Caco-2 (cell line): ENCODE data around the gene MAVS. TPM values are rescaled to one million over a fixed set of nuclear protein-coding genes. Genes with fewer than 3 reads are reported as not detected.
"Not testable (repeated sequence)": the region's sequence is repeated elsewhere in the genome, so short reads cannot be mapped to it uniquely, and the experiment has no call there.

Experiments
- BruUV-seq: library from RNA; stranded (reverse); fragments of 400-500 nt; replicated peaks from 2 replicates; lab custom pipeline; 2021; lab: Mats Ljungman, UMichigan
- CTCF ChIA-PET: fragments of 300-600 bp; sonication (Branson Sonifier 250); formaldehyde crosslinking; loops from one replicate; lab custom pipeline; 2022; ENCODE audit warnings: antibody characterized with exemption; lab: Charles Lee
- POLR2A ChIA-PET: fragments of 300-600 bp; sonication (Branson Sonifier 250); formaldehyde crosslinking; loops from one replicate; lab custom pipeline; 2022; ENCODE audit warnings: antibody characterized with exemption; lab: Charles Lee
- DNase-seq, 2 experiments: peaks; one replicate each; pipeline versions ENCODE4 v3.0.0 to v3.0.0-alpha.2; 2020 to 2022
- H3K27me3 ChIP-seq: replicated peaks from 2 replicates; pipeline ENCODE4 v1.6.0; 2011; ENCODE audit warnings: low read length; ENCODE audit not compliant: control insufficient read depth, insufficient read depth
- H3K36me3 ChIP-seq: 2 replicates; pipeline ENCODE4 v1.5.1; 2011; ENCODE audit warnings: low read length; ENCODE audit not compliant: control insufficient read depth, insufficient read depth
- H3K4me1 ChIP-seq: fragments of 250-450 bp; sonication (Bioruptor Pico); 2 replicates; pipeline ENCODE4 v1.5.1; 2020; ENCODE audit warnings: mild to moderate bottlenecking
- H3K4me3 ChIP-seq: 2 replicates; pipeline ENCODE4 v1.5.1; 2011; ENCODE audit warnings: low read depth, mild to moderate bottlenecking, control low read depth, low read length
- H3K9me3 ChIP-seq: fragments of 250-450 bp; sonication (Bioruptor Pico); 2 replicates; pipeline ENCODE4 v1.5.1; 2020; ENCODE audit warnings: mild to moderate bottlenecking, moderate library complexity
- H3K27ac Mint-ChIP-seq: one replicate; pipeline ENCODE4 v1.8.0; 2022; ENCODE audit warnings: mixed read lengths; ENCODE audit not compliant: unreplicated experiment
- H3K27me3 Mint-ChIP-seq: one replicate; pipeline ENCODE4 v1.8.0; 2022; ENCODE audit warnings: mixed read lengths; ENCODE audit not compliant: insufficient read depth, unreplicated experiment
- H3K36me3 Mint-ChIP-seq: one replicate; pipeline ENCODE4 v1.8.0; 2022; ENCODE audit warnings: mild to moderate bottlenecking, mixed read lengths; ENCODE audit not compliant: insufficient read depth, unreplicated experiment
- H3K4me1 Mint-ChIP-seq: one replicate; pipeline ENCODE4 v1.8.0; 2022; ENCODE audit warnings: low read depth, mixed read lengths; ENCODE audit not compliant: unreplicated experiment
- H3K4me3 Mint-ChIP-seq: one replicate; pipeline ENCODE4 v1.8.0; 2022; ENCODE audit warnings: mild to moderate bottlenecking, moderate library complexity, mixed read lengths; ENCODE audit not compliant: unreplicated experiment
- H3K9me3 Mint-ChIP-seq: one replicate; pipeline ENCODE4 v1.8.0; 2022; ENCODE audit warnings: mixed read lengths; ENCODE audit not compliant: unreplicated experiment
- CTCF ChIP-seq, 2 experiments: fragments of 200-600 bp in 1 of 2; IDR thresholded peaks; 1 replicate in 1 of 2; 2 replicates in 1 of 2; pipeline versions ENCODE4 v1.5.1 to v1.8.0; 2011 to 2022; ENCODE audit warnings: antibody characterized with exemption in 1 of 2, control low read depth in 1 of 2, inconsistent platforms in 1 of 2, low read depth in 1 of 2, low read length in 1 of 2, mild to moderate bottlenecking in 1 of 2, moderate library complexity in 1 of 2; ENCODE audit not compliant: insufficient read depth in 1 of 2, severe bottlenecking in 1 of 2, unreplicated experiment in 1 of 2
- intact Hi-C: fragments of 100-400 bp; cut with micrococcal nuclease; formaldehyde crosslinking; loops from one replicate; pipeline ENCODE4 v1.10.0; 2022; ENCODE audit not compliant: unreplicated experiment
- total RNA-seq: library from RNA; stranded (reverse); gene quantifications from 2 replicates; pipeline ENCODE4 v1.2.3, GENCODE V29; 2022

Gene MAVS
- total RNA-seq, 1 experiment from 2014 or later: 56.4 TPM

GRCh38 chr20:3904857-3905256 lies 58.2 kb downstream of the MAVS start:
- Mint-ChIP-seq H3K36me3 (peaks cover 43% of the 10 kb centered on the region), H3K9me3 (no peaks in the 10 kb centered on the region)
- BruUV-seq: no TSS peak

GRCh38 chr20:3906744-3907721 lies 60.4 kb downstream of the MAVS start:
- CTCF ChIA-PET: interaction anchor here (0.6 kb wide), 1 partner anchor 147 kb away, joined by 3 read pairs; no protein-coding TSS in a partner anchor
- peak in 1 of 2 experiments; percentile 12 for DNase-seq
- H3K27ac Mint-ChIP-seq, H3K27me3 Mint-ChIP-seq, H3K4me1 ChIP-seq, intact Hi-C loops, H3K27me3 ChIP-seq, H3K36me3 ChIP-seq, H3K4me1 Mint-ChIP-seq, H3K9me3 Mint-ChIP-seq, BruUV-seq, H3K9me3 ChIP-seq, H3K4me3 ChIP-seq, H3K4me3 Mint-ChIP-seq: not testable (repeated sequence)
- peaks cover 61% of the 10 kb centered on the region for H3K36me3 Mint-ChIP-seq
- POLR2A ChIA-PET: interaction anchor here (0.6 kb wide), 2 partner anchors 63 to 86 kb away, joined by 4 read pairs; no protein-coding TSS in a partner anchor

More at GRCh38 chr20:3904857-3905256, 58.2 kb downstream of the MAVS start:
- ChIA-PET POLR2A (no interaction called here), CTCF (no interaction called here)
- no peak for DNase-seq
- H3K4me1 Mint-ChIP-seq: peaks cover 18% of the 10 kb centered on the region
- peak overlapping the region; percentile 50 for H3K27ac Mint-ChIP-seq
- intact Hi-C loops: no loop called here
- no peaks in the 10 kb centered on the region; the same call in 1 of the 2 replicates for H3K36me3 ChIP-seq
- no peaks in the 10 kb centered on the region for H3K9me3 ChIP-seq
- H3K4me3 ChIP-seq: no peak overlapping the region
- no peak overlapping the region for H3K4me3 Mint-ChIP-seq
- TF ChIP-seq CTCF (IDR thresholded peaks at IDR 0.05; ENCODE audit: insufficient read depth in 1 of 2, low read depth in 1 of 2, low read length in 1 of 2, severe bottlenecking in 1 of 2, unreplicated experiment in 1 of 2): no peak
- H3K27me3 ChIP-seq: no peaks in the 10 kb centered on the region
- H3K27me3 Mint-ChIP-seq: no peaks in the 10 kb centered on the region
- H3K4me1 ChIP-seq: 0 out of 2 replicates have a peak, but pooled peaks cover 3% of the 10 kb centered on the region

- H3K9me3 ChIP-seq: no peaks in the 10 kb centered on the region
- no peaks in the 10 kb centered on the region for H3K4me1 Mint-ChIP-seq
- 0 out of 2 replicates have a peak, but pooled peaks cover 2% of the 10 kb centered on the region for H3K4me1 ChIP-seq
- H3K9me3 Mint-ChIP-seq: no peaks in the 10 kb centered on the region
- ChIA-PET CTCF (no interaction called here), POLR2A (no interaction called here)
- no peaks in the 10 kb centered on the region; the same call in 1 of the 2 replicates for H3K36me3 ChIP-seq
- no peak overlapping the region for H3K4me3 ChIP-seq
- BruUV-seq: TSS peak; percentile 4
- intact Hi-C loops: no loop called here
- no peak for TF ChIP-seq CTCF (IDR thresholded peaks at IDR 0.05; ENCODE audit: insufficient read depth in 1 of 2, low read depth in 1 of 2, low read length in 1 of 2, severe bottlenecking in 1 of 2, unreplicated experiment in 1 of 2)
- peak in 1 of 2 experiments; percentile 19 for DNase-seq
- H3K27ac Mint-ChIP-seq: no peak overlapping the region
- H3K36me3 Mint-ChIP-seq: peaks cover 72% of the 10 kb centered on the region
- H3K4me3 Mint-ChIP-seq: no peak overlapping the region
- no peaks in the 10 kb centered on the region for H3K27me3 Mint-ChIP-seq
- no peaks in the 10 kb centered on the region for H3K27me3 ChIP-seq
These were observed 62.0 kb downstream of the MAVS start for GRCh38 chr20:3908667-3909066.
